RWPE1 (cell line): ENCODE measurements around the gene FAH.

Source experiments
- CTCF ChIA-PET: fragments of 350-600 bp; sonication (Branson Sonifier 250); formaldehyde crosslinking; extraction: SDS; loops from one replicate; lab custom pipeline; 2021; lab: Yijun Ruan, JAX
- POLR2A ChIA-PET: fragments of 400-600 bp; formaldehyde crosslinking; extraction: SDS; loops from one replicate; lab custom pipeline; 2020; ENCODE audit warnings: antibody characterized with exemption; ENCODE audit not compliant: low non-redundant PET; lab: Yijun Ruan, JAX
- DNase-seq: peaks from one replicate; pipeline ENCODE4 v3.0.0; 2012; ENCODE audit warnings: low spot score
- H3K27ac ChIP-seq: fragments of 450-650 bp; 2 replicates; pipeline ENCODE4 v1.5.1; 2017
- TF ChIP-seq, protein P1 (sequence below): fragments of 450-650 bp; conservative IDR thresholded peaks from 2 replicates; pipeline ENCODE4 v1.5.1; 2017; ENCODE audit warnings: low read depth, mild to moderate bottlenecking

FAH gene

DNA sequence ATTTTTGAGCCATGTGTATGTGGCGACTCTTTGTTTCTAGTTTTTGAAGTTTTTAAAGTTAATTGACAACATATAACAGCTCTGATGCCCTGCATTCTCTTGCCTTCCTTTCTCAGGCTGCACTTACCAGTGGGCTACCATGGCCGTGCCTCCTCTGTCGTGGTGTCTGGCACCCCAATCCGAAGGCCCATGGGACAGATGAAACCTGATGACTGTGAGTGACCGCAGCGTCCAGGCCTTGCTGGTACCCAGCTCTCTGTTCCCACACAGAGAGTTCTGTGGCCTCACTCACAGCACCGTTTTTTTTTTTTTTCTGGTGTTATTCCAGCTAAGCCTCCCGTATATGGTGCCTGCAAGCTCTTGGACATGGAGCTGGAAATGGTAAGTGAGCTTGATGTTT, 15.1 kb downstream of the FAH start:
- CTCF ChIA-PET, result no interaction called here
- H3K27ac ChIP-seq, result no peak overlapping the region
- POLR2A ChIA-PET, result interaction anchor here (0.6 kb wide), 1 partner anchor 26 kb away, joined by 3 read pairs; no protein-coding TSS in a partner anchor
- DNase-seq, result no peak
- TF ChIP-seq, protein P1, sequence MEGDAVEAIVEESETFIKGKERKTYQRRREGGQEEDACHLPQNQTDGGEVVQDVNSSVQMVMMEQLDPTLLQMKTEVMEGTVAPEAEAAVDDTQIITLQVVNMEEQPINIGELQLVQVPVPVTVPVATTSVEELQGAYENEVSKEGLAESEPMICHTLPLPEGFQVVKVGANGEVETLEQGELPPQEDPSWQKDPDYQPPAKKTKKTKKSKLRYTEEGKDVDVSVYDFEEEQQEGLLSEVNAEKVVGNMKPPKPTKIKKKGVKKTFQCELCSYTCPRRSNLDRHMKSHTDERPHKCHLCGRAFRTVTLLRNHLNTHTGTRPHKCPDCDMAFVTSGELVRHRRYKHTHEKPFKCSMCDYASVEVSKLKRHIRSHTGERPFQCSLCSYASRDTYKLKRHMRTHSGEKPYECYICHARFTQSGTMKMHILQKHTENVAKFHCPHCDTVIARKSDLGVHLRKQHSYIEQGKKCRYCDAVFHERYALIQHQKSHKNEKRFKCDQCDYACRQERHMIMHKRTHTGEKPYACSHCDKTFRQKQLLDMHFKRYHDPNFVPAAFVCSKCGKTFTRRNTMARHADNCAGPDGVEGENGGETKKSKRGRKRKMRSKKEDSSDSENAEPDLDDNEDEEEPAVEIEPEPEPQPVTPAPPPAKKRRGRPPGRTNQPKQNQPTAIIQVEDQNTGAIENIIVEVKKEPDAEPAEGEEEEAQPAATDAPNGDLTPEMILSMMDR, result no peak

DNA sequence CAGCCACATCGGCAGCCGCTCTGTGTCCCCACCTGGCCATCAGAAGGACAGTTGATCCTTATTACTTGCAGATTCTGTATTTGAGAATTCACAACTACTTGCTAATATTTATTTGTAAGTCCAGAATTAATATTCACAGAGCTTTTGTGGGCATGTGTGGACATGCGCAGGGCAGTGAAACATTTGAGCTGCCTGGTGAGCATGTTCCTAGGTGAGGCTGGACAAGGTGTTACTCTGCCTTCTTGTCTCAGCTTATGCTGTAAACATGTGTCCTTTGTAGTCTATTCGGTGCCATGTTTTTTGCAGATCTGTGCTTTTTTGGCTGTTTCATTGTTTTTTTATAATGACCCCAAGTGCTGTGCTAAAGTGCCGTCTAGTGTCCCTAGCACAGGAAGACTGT, 15.6 kb downstream of the FAH start:
- no peak for DNase-seq
- no peak overlapping the region for H3K27ac ChIP-seq
- TF ChIP-seq, protein P1, result no peak
- ChIA-PET CTCF (interaction anchor here (1.0 kb wide), 1 partner anchor 315 kb away, joined by 3 read pairs; no protein-coding TSS in a partner anchor), POLR2A (interaction anchor here (0.6 kb wide), 1 partner anchor 27 kb away, joined by 3 read pairs; no protein-coding TSS in a partner anchor)

GRCh38 chr15:80169768-80170357, 17.1 kb downstream of the FAH start:
- TF ChIP-seq, protein P1, result no peak
- ChIA-PET CTCF (interaction anchor here (0.7 kb wide), 1 partner anchor 33 kb away, joined by 3 read pairs; no protein-coding TSS in a partner anchor), POLR2A (no interaction called here)

GRCh38 chr15:80170596-80170995, 17.8 kb downstream of the FAH start:
- TF ChIP-seq, protein P1, result no peak
- no peak overlapping the region for H3K27ac ChIP-seq
- no peak for DNase-seq
- POLR2A ChIA-PET, result no interaction called here
- CTCF ChIA-PET, result interaction anchor here (0.7 kb wide), 1 partner anchor 34 kb away, joined by 3 read pairs; no protein-coding TSS in a partner anchor

More at GRCh38 chr15:80169768-80170357, 17.1 kb downstream of the FAH start:
- no peak overlapping the region for H3K27ac ChIP-seq
- no peak for DNase-seq

DNA sequence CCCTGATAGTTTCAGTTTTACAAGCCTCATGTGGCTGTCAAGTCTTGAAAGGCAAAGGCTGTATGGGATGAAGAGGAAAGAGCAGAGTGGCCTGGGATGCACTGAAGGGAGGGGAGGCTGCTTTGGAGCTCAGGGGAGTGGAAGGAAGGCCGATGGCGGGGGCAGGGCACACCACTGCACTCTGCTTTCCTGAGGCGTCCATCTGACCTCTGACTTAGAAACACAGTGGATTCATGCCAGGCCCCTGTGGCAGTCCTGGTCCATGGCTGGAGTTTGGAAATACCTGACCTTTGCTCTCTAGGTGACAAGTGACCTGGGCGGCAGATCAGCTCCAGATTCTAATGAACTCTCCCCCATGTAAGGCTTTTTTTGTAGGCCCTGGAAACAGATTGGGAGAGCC, 19.0 kb downstream of the FAH start:
- CTCF ChIA-PET, result interaction anchor here (0.6 kb wide), 1 partner anchor 138 kb away, joined by 4 read pairs; no protein-coding TSS in a partner anchor
- TF ChIP-seq, protein P1, result no peak
- DNase-seq, result no peak
- POLR2A ChIA-PET, result no interaction called here
- no peak overlapping the region for H3K27ac ChIP-seq

GRCh38 chr15:80172401-80172800, 19.6 kb downstream of the FAH start:
- ChIA-PET POLR2A (no interaction called here), CTCF (interaction anchor here (0.5 to 1.5 kb wide), 7 partner anchors 15 to 792 kb away, joined by 3 to 8 read pairs (median 4); partner anchors contain the start of gene MTHFS)
- no peak for DNase-seq
- TF ChIP-seq, protein P1, result no peak
- H3K27ac ChIP-seq, result peak overlapping the region; percentile 71; the same call in 1 of the 2 replicates
